ENCODE measurements around the gene ARRB1.

- no peak for TF ChIP-seq ZNF76 (tag by site-specific recombination; IDR thresholded peaks at IDR 0.05; ENCODE audit: borderline replicate concordance, low read depth)
- no peak for TF ChIP-seq ZXDB (tag by site-specific recombination; IDR thresholded peaks at IDR 0.05)
- no peak for TF ChIP-seq REST (tag by site-specific recombination; IDR thresholded peaks at IDR 0.05)
- no peak for TF ChIP-seq ZNF274 (IDR thresholded peaks at IDR 0.05; ENCODE audit: low read length)
- no peak for TF ChIP-seq ZNF274 (tag by site-specific recombination; IDR thresholded peaks at IDR 0.05; ENCODE audit: borderline replicate concordance)
- no peak for TF ChIP-seq ZNF677 (tag by site-specific recombination; IDR thresholded peaks at IDR 0.05)
- 0 out of 2 replicates have a peak, but pooled peaks have one; percentile 16 for TF ChIP-seq ZNF335 (tag by site-specific recombination; conservative IDR thresholded peaks at IDR 0.05)
- TF ChIP-seq ZNF391 (tag by site-specific recombination; IDR thresholded peaks at IDR 0.05; ENCODE audit: borderline replicate concordance, low read depth) = no peak
- no peak for TF ChIP-seq MYNN (tag by site-specific recombination; IDR thresholded peaks at IDR 0.05; ENCODE audit: borderline replicate concordance)
- TF ChIP-seq MEIS1 (CRISPR knock-in tag; IDR thresholded peaks at IDR 0.05; ENCODE audit: borderline replicate concordance) = no peak
- TF ChIP-seq CTCF (tag by site-specific recombination; IDR thresholded peaks at IDR 0.05) = no peak
- TF ChIP-seq ZNF433 (tag by site-specific recombination; IDR thresholded peaks at IDR 0.05; ENCODE audit: low read depth) = no peak
- no peak for TF ChIP-seq ZBTB7A (tag by site-specific recombination; IDR thresholded peaks at IDR 0.05; ENCODE audit: low read depth)
- no peak for TF ChIP-seq BCL11A (tag by site-specific recombination; IDR thresholded peaks at IDR 0.05; ENCODE audit: low read depth)
Observed at GRCh38 chr11:75241906-75242644, 109.4 kb downstream of the ARRB1 start.
